Adipocyte (in vitro differentiated cells): ENCODE measurements around the gene ZMYND11.
A peak's percentile ranks its signal among the peaks of the same experiment; 100 is the strongest.
"Not testable (repeated sequence)": the region's sequence is repeated elsewhere in the genome, so short reads cannot be mapped to it uniquely, and the experiment has no call there.

Experiments used
- DNase-seq: peaks from one replicate; pipeline ENCODE4 v3.0.0-alpha.2; 2015; ENCODE audit warnings: low read depth
- H3K27me3 ChIP-seq: replicated peaks from 2 replicates; pipeline ENCODE4 v1.7.0; 2013; ENCODE audit warnings: mild to moderate bottlenecking, low read length, moderate library complexity; ENCODE audit not compliant: control insufficient read depth, insufficient read depth
- H3K36me3 ChIP-seq: 2 replicates; pipeline ENCODE4 v1.7.0; 2013; ENCODE audit warnings: low read length, mild to moderate bottlenecking, moderate library complexity; ENCODE audit not compliant: control insufficient read depth, insufficient read depth, severe bottlenecking
- H3K4me1 ChIP-seq: 2 replicates; pipeline ENCODE4 v1.7.0; 2013; ENCODE audit warnings: mild to moderate bottlenecking, low read length, moderate library complexity; ENCODE audit not compliant: control insufficient read depth, insufficient read depth
- H3K4me3 ChIP-seq: 2 replicates; pipeline ENCODE4 v1.7.0; 2013; ENCODE audit warnings: mild to moderate bottlenecking, low read length, moderate library complexity
- H3K9ac ChIP-seq: 2 replicates; pipeline ENCODE4 v1.7.0; 2013; ENCODE audit warnings: mild to moderate bottlenecking, low read length, moderate library complexity
- H3K9me3 ChIP-seq: 2 replicates; pipeline ENCODE4 v1.7.0; 2013; ENCODE audit warnings: mild to moderate bottlenecking, low read length, moderate library complexity; ENCODE audit not compliant: control insufficient read depth

Gene ZMYND11

GRCh38 chr10:178208-178607, 43.0 kb downstream of the ZMYND11 start:
- H3K4me3 ChIP-seq, result no peak overlapping the region
- H3K4me1 ChIP-seq, result peaks cover 7% of the 10 kb centered on the region
- peaks cover 24% of the 10 kb centered on the region for H3K36me3 ChIP-seq
- DNase-seq, result peak; percentile 74
- H3K27me3 ChIP-seq, result no peaks in the 10 kb centered on the region
- H3K9ac ChIP-seq, result no peak overlapping the region
- H3K9me3 ChIP-seq, result peaks cover 1% of the 10 kb centered on the region

DNA sequence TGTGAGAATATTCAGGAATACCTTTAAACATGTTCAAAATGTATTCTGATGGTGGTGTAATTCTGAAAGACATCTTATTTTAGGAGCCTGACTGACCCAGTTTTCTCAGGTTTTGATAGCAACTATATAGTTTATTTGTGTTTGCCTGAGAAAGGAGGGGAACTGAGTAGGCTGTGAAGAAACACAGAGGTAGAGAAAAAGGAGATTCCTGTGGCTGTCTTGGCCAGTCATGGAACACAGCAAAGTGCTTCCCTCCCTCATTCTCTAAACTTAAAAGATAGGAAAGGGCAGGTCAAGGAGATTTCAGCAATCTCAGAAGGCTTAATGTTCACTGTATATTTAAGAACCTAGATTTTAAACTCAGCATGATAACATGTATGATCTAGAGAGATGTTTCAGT, 43.5 kb downstream of the ZMYND11 start:
- Histone ChIP-seq H3K4me3 (no peak overlapping the region), H3K4me1 (peaks cover 7% of the 10 kb centered on the region), H3K27me3 (no peaks in the 10 kb centered on the region), H3K36me3 (peaks cover 29% of the 10 kb centered on the region), H3K9ac (no peak overlapping the region), H3K9me3 (peaks cover 6% of the 10 kb centered on the region)
- DNase-seq, result peak; percentile 15

- Histone ChIP-seq H3K9me3 (peaks cover 17% of the 10 kb centered on the region), H3K27me3 (no peaks in the 10 kb centered on the region), H3K4me1 (peaks cover 7% of the 10 kb centered on the region), H3K9ac (no peak overlapping the region), H3K36me3 (peaks cover 36% of the 10 kb centered on the region), H3K4me3 (no peak overlapping the region)
- DNase-seq, result peak; percentile 38
Observed at GRCh38 chr10:182441-183201, 47.4 kb downstream of the ZMYND11 start.

DNA sequence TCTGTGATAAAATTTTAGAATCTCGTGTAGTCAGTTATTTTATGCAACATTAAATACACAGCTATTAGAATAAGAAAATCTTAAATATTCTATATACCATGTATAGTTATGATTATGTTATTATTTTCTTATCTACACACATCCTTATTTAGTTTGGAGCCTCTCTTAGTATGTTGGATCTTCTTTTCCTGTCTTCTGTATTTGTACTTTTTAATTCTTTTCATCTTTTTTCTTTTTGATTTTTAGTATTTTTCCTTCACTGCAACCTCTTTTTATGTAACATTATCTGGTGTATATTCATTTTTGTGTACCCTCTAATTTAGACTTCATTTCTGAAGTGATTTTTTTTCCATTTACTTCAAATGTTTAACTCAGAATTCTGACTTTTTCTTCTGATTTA, 48.9 kb downstream of the ZMYND11 start:
- no peak overlapping the region for H3K9ac ChIP-seq
- H3K4me1 ChIP-seq, result peaks cover 3% of the 10 kb centered on the region
- no peak for DNase-seq
- H3K9me3 ChIP-seq, result peaks cover 17% of the 10 kb centered on the region
- H3K27me3 ChIP-seq, result no peaks in the 10 kb centered on the region
- H3K4me3 ChIP-seq, result no peak overlapping the region
- peaks cover 40% of the 10 kb centered on the region for H3K36me3 ChIP-seq

GRCh38 chr10:184911-185310, 49.7 kb downstream of the ZMYND11 start:
- Histone ChIP-seq H3K36me3 (peaks cover 40% of the 10 kb centered on the region), H3K9ac (no peak overlapping the region), H3K4me3 (no peak overlapping the region), H3K4me1 (peaks cover 3% of the 10 kb centered on the region), H3K27me3 (no peaks in the 10 kb centered on the region), H3K9me3 (peaks cover 17% of the 10 kb centered on the region)
- DNase-seq, result no peak

DNA sequence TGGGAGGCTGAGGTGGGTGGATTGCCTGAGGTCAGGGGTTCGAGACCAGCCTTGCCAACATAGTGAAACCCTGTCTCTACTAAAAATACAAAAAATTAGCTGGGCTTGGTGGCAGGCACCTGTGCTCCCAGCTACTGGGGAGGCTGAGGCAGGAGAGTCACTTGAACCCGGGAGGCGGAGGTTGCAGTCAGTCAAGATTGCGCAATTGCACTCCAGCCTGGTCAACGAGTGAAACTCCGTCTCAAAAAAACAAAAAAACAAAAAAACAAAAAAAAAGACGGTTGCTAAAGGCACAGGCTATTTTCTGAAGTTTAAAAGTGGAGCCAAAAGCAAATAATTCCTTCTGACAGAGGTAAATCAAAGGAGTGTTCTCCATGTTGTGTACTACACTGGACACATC, 50.3 kb downstream of the ZMYND11 start:
- DNase-seq, H3K9ac ChIP-seq, H3K27me3 ChIP-seq, H3K4me3 ChIP-seq, H3K4me1 ChIP-seq: not testable (repeated sequence)
- peaks cover 42% of the 10 kb centered on the region for H3K36me3 ChIP-seq
- peaks cover 17% of the 10 kb centered on the region for H3K9me3 ChIP-seq

- no peak overlapping the region for H3K9ac ChIP-seq
- DNase-seq, result no peak
- H3K4me1 ChIP-seq, result peaks cover 6% of the 10 kb centered on the region
- no peak overlapping the region for H3K4me3 ChIP-seq
- peaks cover 32% of the 10 kb centered on the region for H3K36me3 ChIP-seq
- H3K27me3 ChIP-seq, result no peaks in the 10 kb centered on the region
- H3K9me3 ChIP-seq, result peaks cover 17% of the 10 kb centered on the region
Observed at GRCh38 chr10:186911-187310, 51.7 kb downstream of the ZMYND11 start.

DNA sequence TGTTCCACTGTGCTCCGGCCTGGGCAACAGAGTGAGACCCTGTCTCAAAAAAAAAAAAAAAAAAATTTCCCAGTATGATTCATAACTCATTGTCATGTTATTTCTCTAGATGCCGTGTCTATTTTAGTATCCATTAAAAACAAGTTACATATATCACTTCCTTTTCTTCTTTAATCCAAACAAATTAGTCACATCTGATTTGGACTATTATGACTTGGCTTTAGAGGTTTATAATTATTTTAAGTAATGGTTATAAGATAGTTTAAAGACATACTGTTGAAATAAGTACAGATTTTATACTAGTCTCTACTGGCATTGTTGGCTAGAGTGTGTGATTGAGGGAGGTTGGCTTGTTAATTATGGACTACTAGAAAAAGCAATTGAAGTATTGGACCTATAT, 53.3 kb downstream of the ZMYND11 start:
- peaks cover 12% of the 10 kb centered on the region for H3K9me3 ChIP-seq
- H3K27me3 ChIP-seq, result no peaks in the 10 kb centered on the region
- no peak for DNase-seq
- H3K4me3 ChIP-seq, result no peak overlapping the region
- peaks cover 11% of the 10 kb centered on the region for H3K4me1 ChIP-seq
- H3K36me3 ChIP-seq, result peaks cover 18% of the 10 kb centered on the region
- H3K9ac ChIP-seq, result no peak overlapping the region

DNA sequence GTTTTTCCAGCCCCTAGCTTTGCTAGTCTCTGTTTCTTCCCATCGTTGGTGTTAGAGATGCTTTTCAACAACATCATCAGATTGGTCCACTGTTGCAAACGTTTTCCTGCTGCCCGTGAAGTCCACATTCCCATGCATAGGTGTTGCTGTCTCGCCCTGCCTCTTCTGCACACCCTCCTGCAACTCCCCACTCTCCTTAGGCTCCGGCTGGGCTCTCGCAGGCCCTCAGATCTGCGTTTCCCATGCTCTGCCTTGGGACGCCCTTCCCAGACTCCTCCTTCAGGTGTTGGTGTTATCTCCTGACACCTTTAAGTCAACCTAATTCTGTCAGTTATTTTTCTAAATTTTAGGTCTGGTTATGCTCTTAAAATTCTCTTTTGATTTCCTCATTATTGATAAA, 55.0 kb downstream of the ZMYND11 start:
- peaks cover 11% of the 10 kb centered on the region for H3K4me1 ChIP-seq
- peaks cover 8% of the 10 kb centered on the region for H3K36me3 ChIP-seq
- DNase-seq, result no peak
- H3K9me3 ChIP-seq, result no peaks in the 10 kb centered on the region
- no peaks in the 10 kb centered on the region for H3K27me3 ChIP-seq
- no peak overlapping the region for H3K4me3 ChIP-seq
- no peak overlapping the region for H3K9ac ChIP-seq

DNA sequence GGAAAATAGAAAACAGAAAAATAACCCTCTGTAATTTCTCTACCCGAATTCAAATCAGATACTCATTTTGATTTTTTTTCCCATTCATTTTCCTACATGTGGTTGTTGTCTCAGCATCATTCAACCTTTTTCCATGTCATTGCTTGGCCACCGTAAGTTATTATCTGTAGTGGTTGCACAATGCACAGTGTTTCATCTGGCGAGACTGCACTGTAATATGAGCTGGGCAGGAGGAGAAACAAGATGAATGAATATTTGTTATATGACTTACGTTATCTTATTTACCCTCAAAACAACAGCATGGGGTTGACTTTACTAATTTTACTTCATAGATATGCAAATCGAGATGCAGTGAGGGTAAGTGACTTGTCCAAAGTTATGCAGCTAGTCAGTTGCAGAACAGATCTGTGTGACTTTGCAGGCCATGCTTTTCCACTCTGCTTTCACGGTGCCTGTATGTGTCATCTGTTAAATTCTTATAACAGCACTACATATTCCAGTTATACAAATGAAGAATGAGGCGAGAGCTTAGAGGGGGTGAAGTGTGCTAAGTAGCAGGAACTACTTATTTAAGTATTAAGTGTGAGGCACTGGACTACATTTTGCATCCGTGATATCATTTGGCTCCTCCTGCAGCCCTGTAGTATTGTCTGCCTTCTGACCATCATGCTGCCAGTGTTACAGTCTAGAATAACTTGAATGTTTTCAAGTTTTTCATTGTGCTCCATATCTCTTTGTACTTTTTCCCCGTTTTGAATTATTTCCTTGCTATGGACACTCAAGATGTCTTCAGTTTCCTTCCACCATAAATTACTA, 56.7 kb downstream of the ZMYND11 start:
- Histone ChIP-seq H3K9me3 (no peaks in the 10 kb centered on the region), H3K4me3 (peak overlapping the region; percentile 8), H3K27me3 (no peaks in the 10 kb centered on the region), H3K9ac (no peak overlapping the region), H3K4me1 (peaks cover 11% of the 10 kb centered on the region), H3K36me3 (peaks cover 11% of the 10 kb centered on the region)
- DNase-seq, result peak; percentile 89

- Histone ChIP-seq H3K9me3 (no peaks in the 10 kb centered on the region), H3K4me3 (no peak overlapping the region), H3K27me3 (no peaks in the 10 kb centered on the region), H3K36me3 (peaks cover 9% of the 10 kb centered on the region), H3K4me1 (peaks cover 11% of the 10 kb centered on the region), H3K9ac (no peak overlapping the region)
- no peak for DNase-seq
Observed at GRCh38 chr10:194281-194680, 59.0 kb downstream of the ZMYND11 start.
